Astrocyte (in vitro differentiated cells and primary cell): ENCODE data around the gene NRG3. TPM values are rescaled to one million over a fixed set of nuclear protein-coding genes. Genes with fewer than 3 reads are reported as not detected.

Experiments
- DNase-seq: peaks from one replicate; pipeline ENCODE4 v3.0.0-alpha.2; 2010; ENCODE audit warnings: low read depth
- FAIRE-seq: peaks from 2 replicates; lab custom pipeline; 2011; peaks lifted over from hg19 to GRCh38; lab: Jason Lieb, UNC
- H2AFZ ChIP-seq: 2 replicates; pipeline ENCODE4 v1.6.0; 2012; ENCODE audit warnings: low read depth, low read length, inconsistent platforms
- H3K27ac ChIP-seq: 2 replicates; pipeline ENCODE4 v1.5.1; 2011; ENCODE audit warnings: low read depth, low read length, inconsistent platforms
- H3K27me3 ChIP-seq: 2 replicates; pipeline ENCODE4 v1.6.0; 2011; ENCODE audit warnings: low read length, inconsistent platforms; ENCODE audit not compliant: insufficient read depth
- H3K36me3 ChIP-seq: 2 replicates; pipeline ENCODE4 v1.5.1; 2011; ENCODE audit warnings: low read length, inconsistent platforms; ENCODE audit not compliant: insufficient read depth
- H3K4me1 ChIP-seq: 2 replicates; pipeline ENCODE4 v1.5.1; 2011; ENCODE audit warnings: low read length, inconsistent platforms; ENCODE audit not compliant: insufficient read depth
- H3K4me2 ChIP-seq: 2 replicates; pipeline ENCODE4 v1.6.0; 2012; ENCODE audit warnings: low read length, inconsistent platforms
- H3K4me3 ChIP-seq: 2 replicates; pipeline ENCODE4 v1.5.1; 2011; ENCODE audit warnings: low read depth, mild to moderate bottlenecking, low read length, inconsistent platforms; ENCODE audit not compliant: insufficient read depth
- H3K79me2 ChIP-seq: 2 replicates; pipeline ENCODE4 v1.6.0; 2012; ENCODE audit warnings: mild to moderate bottlenecking, low read length, inconsistent platforms; ENCODE audit not compliant: insufficient read depth
- H3K9ac ChIP-seq: 2 replicates; pipeline ENCODE4 v1.6.0; 2012; ENCODE audit warnings: mild to moderate bottlenecking, low read length, inconsistent platforms
- H3K9me3 ChIP-seq: 2 replicates; pipeline ENCODE4 v1.5.1; 2012; ENCODE audit warnings: low read depth, mild to moderate bottlenecking, low read length, inconsistent platforms; ENCODE audit not compliant: insufficient read depth
- H4K20me1 ChIP-seq: 2 replicates; pipeline ENCODE4 v1.6.0; 2012; ENCODE audit warnings: low read length, inconsistent platforms; ENCODE audit not compliant: insufficient read depth
- H3K27ac Mint-ChIP-seq: one replicate; pipeline ENCODE4 v1.8.0; 2021; ENCODE audit warnings: mild to moderate bottlenecking, mixed read lengths; ENCODE audit not compliant: unreplicated experiment
- H3K27me3 Mint-ChIP-seq: one replicate; pipeline ENCODE4 v1.8.0; 2021; ENCODE audit warnings: low read depth, mixed read lengths; ENCODE audit not compliant: unreplicated experiment
- H3K36me3 Mint-ChIP-seq: one replicate; pipeline ENCODE4 v1.8.0; 2021; ENCODE audit warnings: low read depth, mixed read lengths; ENCODE audit not compliant: unreplicated experiment
- H3K4me1 Mint-ChIP-seq: one replicate; pipeline ENCODE4 v1.8.0; 2021; ENCODE audit warnings: low read depth, mixed read lengths; ENCODE audit not compliant: unreplicated experiment
- H3K4me3 Mint-ChIP-seq: one replicate; pipeline ENCODE4 v1.8.0; 2021; ENCODE audit warnings: mild to moderate bottlenecking, moderate library complexity, mixed read lengths; ENCODE audit not compliant: unreplicated experiment
- H3K9me3 Mint-ChIP-seq: one replicate; pipeline ENCODE4 v1.8.0; 2021; ENCODE audit warnings: mild to moderate bottlenecking, mixed read lengths; ENCODE audit not compliant: unreplicated experiment
- EZH2 ChIP-seq: IDR thresholded peaks from 2 replicates; pipeline ENCODE4 v1.6.1; 2012; ENCODE audit warnings: mild to moderate bottlenecking, low read length, inconsistent platforms; ENCODE audit not compliant: insufficient read depth
- total RNA-seq: library from RNA; stranded (reverse); gene quantifications from 2 replicates; pipeline ENCODE4 v1.2.1, GENCODE V29; 2021
- TF ChIP-seq, protein P1 (sequence below): IDR thresholded peaks from 2 replicates; pipeline ENCODE4 v1.5.1; 2011; ENCODE audit warnings: low read depth, mild to moderate bottlenecking, inconsistent platforms, low read length, moderate library complexity; ENCODE audit not compliant: insufficient read depth

Gene NRG3
- total RNA-seq, 1 donor from 2014 or later = 2.1 TPM

DNA sequence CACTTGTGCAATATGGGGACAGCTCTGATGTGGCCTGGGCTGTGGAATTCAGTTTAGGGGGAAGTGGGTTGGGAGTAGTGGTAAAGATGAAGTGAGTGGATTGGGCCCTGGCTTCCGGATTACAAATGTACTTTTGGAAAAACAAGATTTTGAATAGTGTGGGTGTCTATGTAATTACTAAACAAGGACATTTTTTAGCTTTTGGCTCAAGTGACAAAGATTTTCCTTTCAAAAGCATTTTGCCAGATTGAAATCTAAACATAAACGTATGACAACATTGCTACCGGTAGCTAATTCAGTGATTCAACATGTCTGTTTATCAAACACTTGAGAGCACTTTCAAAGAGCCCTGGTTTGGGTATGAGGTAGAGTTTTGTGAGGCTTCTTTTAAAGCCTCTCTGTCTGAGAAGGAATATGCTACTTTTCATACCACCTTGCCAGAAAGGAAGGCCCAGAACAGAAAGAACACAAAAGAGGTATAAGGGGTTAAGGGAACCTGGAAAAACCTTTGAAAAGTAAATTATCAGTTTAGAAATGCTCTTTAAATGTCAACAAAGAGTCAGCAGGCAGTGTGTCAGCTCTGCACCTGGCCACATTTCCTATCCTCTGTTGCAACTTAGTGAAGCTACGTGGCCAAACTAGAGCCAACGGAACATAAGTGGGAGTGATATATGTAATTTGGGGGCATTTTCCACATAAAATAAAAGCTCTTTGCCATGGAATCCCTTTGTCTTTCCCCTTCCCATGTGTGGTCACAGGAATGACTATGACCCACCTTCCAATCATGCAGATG is 516.1 kb downstream of the NRG3 start:
- Histone ChIP-seq H4K20me1 (no peaks in the 10 kb centered on the region), H3K4me2 (no peak overlapping the region), H3K4me1 (no peaks in the 10 kb centered on the region), H3K4me3 (no peak overlapping the region), H2AFZ (no peak overlapping the region), H3K27ac (no peak overlapping the region), H3K27me3 (no peaks in the 10 kb centered on the region), H3K9me3 (no peaks in the 10 kb centered on the region), H3K36me3 (no peaks in the 10 kb centered on the region), H3K79me2 (no peaks in the 10 kb centered on the region), H3K9ac (no peak overlapping the region)
- Mint-ChIP-seq H3K4me1 (peaks cover under 1% of the 10 kb centered on the region), H3K36me3 (no peaks in the 10 kb centered on the region), H3K9me3 (no peaks in the 10 kb centered on the region), H3K4me3 (no peak overlapping the region), H3K27me3 (no peaks in the 10 kb centered on the region), H3K27ac (no peak overlapping the region)
- no peak for DNase-seq
- FAIRE-seq = no peak
- no peak for TF ChIP-seq EZH2
- TF ChIP-seq, protein P1, sequence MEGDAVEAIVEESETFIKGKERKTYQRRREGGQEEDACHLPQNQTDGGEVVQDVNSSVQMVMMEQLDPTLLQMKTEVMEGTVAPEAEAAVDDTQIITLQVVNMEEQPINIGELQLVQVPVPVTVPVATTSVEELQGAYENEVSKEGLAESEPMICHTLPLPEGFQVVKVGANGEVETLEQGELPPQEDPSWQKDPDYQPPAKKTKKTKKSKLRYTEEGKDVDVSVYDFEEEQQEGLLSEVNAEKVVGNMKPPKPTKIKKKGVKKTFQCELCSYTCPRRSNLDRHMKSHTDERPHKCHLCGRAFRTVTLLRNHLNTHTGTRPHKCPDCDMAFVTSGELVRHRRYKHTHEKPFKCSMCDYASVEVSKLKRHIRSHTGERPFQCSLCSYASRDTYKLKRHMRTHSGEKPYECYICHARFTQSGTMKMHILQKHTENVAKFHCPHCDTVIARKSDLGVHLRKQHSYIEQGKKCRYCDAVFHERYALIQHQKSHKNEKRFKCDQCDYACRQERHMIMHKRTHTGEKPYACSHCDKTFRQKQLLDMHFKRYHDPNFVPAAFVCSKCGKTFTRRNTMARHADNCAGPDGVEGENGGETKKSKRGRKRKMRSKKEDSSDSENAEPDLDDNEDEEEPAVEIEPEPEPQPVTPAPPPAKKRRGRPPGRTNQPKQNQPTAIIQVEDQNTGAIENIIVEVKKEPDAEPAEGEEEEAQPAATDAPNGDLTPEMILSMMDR = no peak

DNA sequence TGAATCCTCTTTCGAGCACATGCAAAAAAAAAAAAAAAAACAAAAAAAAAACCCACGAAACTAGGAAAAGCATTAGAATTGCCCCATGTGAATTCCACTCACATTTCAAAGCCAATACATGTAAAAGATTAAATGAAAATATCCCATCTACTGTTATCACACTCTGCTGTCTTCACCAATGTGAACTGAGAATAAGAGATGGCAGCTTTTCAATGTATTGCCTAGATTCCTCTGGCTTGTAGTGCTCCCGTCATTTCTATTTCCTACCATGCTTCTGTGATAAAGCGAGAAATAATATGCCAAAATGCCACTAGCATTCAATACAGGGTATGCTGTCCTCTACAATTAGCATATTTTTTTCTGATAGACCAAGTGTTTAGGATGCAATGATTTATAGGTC is 517.0 kb downstream of the NRG3 start:
- H3K27ac ChIP-seq = no peak overlapping the region
- no peaks in the 10 kb centered on the region for H3K4me1 ChIP-seq
- H3K36me3 ChIP-seq = no peaks in the 10 kb centered on the region
- no peak for FAIRE-seq
- Mint-ChIP-seq H3K4me3 (no peak overlapping the region), H3K9me3 (no peaks in the 10 kb centered on the region), H3K27me3 (no peaks in the 10 kb centered on the region), H3K27ac (no peak overlapping the region), H3K4me1 (peaks cover 9% of the 10 kb centered on the region), H3K36me3 (no peaks in the 10 kb centered on the region)
- H4K20me1 ChIP-seq = no peaks in the 10 kb centered on the region
- no peak for DNase-seq
- TF ChIP-seq EZH2 = no peak
- TF ChIP-seq, protein P1 = no peak
- H3K9ac ChIP-seq = no peak overlapping the region
- H3K79me2 ChIP-seq = no peaks in the 10 kb centered on the region
- H3K4me2 ChIP-seq = no peak overlapping the region
- H3K27me3 ChIP-seq = no peaks in the 10 kb centered on the region
- no peak overlapping the region for H3K4me3 ChIP-seq
- H2AFZ ChIP-seq = no peak overlapping the region
- no peaks in the 10 kb centered on the region for H3K9me3 ChIP-seq

DNA sequence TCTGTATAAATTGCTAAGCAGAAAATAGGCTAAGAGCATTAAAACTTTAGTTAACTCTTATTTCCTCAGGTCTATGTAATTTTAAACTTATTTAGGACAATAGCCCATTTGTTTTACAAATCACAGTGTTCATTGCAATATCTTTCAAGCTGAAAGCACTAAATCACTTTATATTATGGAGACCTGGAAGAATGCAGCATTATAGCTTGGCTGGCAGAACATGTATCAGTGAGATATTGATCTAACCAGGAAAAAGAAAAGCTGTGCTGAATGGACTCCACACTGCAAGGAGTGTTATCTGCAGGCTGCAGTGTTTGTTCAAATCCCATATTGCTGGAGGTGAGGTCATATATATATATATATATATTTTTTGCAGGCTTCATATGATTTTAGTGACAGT is 517.5 kb downstream of the NRG3 start:
- Histone ChIP-seq H3K9ac (no peak overlapping the region), H3K4me1 (no peaks in the 10 kb centered on the region), H4K20me1 (no peaks in the 10 kb centered on the region), H3K27ac (no peak overlapping the region), H3K4me2 (no peak overlapping the region), H2AFZ (no peak overlapping the region), H3K9me3 (no peaks in the 10 kb centered on the region), H3K4me3 (no peak overlapping the region), H3K36me3 (no peaks in the 10 kb centered on the region), H3K79me2 (no peaks in the 10 kb centered on the region), H3K27me3 (no peaks in the 10 kb centered on the region)
- TF ChIP-seq EZH2 = no peak
- TF ChIP-seq, protein P1 = no peak
- Mint-ChIP-seq H3K27ac (no peak overlapping the region), H3K27me3 (no peaks in the 10 kb centered on the region), H3K9me3 (no peaks in the 10 kb centered on the region), H3K4me3 (no peak overlapping the region), H3K4me1 (peaks cover 13% of the 10 kb centered on the region), H3K36me3 (no peaks in the 10 kb centered on the region)
- DNase-seq (no peak), FAIRE-seq (no peak)
